Naive thymus-derived CD8-positive, alpha-beta T cell (primary cell): ENCODE measurements around the gene CUEDC1. TPM values are rescaled to one million over a fixed set of nuclear protein-coding genes. Genes with fewer than 3 reads are reported as not detected.

Source experiments
- ATAC-seq, 2 donors: fragments of 150-1000 bp; cut with Tn5 transposase in 1 of 2; sonication (Bioruptor Pico), chemical (Tn5 transposase) in 1 of 2; 1 replicate in 1 of 2; 2 replicates in 1 of 2; pipeline ENCODE4 v1.10.0; 2021; ENCODE audit warnings: mild to moderate bottlenecking in 2 of 2, moderate library complexity in 2 of 2
- POLR2A ChIA-PET: fragments of 350-600 bp; sonication (Branson Sonifier 250); formaldehyde crosslinking; loops from one replicate; lab custom pipeline; 2021; ENCODE audit warnings: antibody characterized with exemption; lab: Charles Lee
- DNase-seq, 10 donors: peaks; one replicate each; pipeline versions ENCODE4 v3.0.0 to v3.0.0-alpha.2; 2020 to 2022
- H3K27ac Mint-ChIP-seq, 10 donors: one replicate each; pipeline ENCODE4 v1.8.0; 2020 to 2022; ENCODE audit warnings: mild to moderate bottlenecking in 10 of 10, mixed read lengths in 10 of 10, moderate library complexity in 4 of 10, inconsistent platforms in 1 of 10
- H3K27me3 Mint-ChIP-seq, 5 donors: one replicate each; pipeline ENCODE4 v1.8.0; 2021 to 2022; ENCODE audit warnings: mixed read lengths in 5 of 5
- H3K36me3 Mint-ChIP-seq, 3 donors: one replicate each; pipeline ENCODE4 v1.8.0; 2020 to 2022; ENCODE audit warnings: mixed read lengths in 3 of 3, mild to moderate bottlenecking in 2 of 3, inconsistent platforms in 1 of 3
- H3K4me1 Mint-ChIP-seq, 4 donors: one replicate each; pipeline ENCODE4 v1.8.0; 2021 to 2022; ENCODE audit warnings: mixed read lengths in 4 of 4
- H3K4me3 Mint-ChIP-seq, 10 donors: one replicate each; pipeline ENCODE4 v1.8.0; 2020 to 2022; ENCODE audit warnings: mild to moderate bottlenecking in 10 of 10, mixed read lengths in 10 of 10, moderate library complexity in 6 of 10, inconsistent platforms in 1 of 10
- H3K9me3 Mint-ChIP-seq, 9 donors: one replicate each; pipeline ENCODE4 v1.8.0; 2020 to 2022; ENCODE audit warnings: mixed read lengths in 9 of 9, mild to moderate bottlenecking in 3 of 9, inconsistent platforms in 1 of 9, moderate library complexity in 1 of 9
- polyA plus RNA-seq, 3 donors: library from polyadenylated mRNA; unstranded; fragments of 300-500 nt; fragmentation: Illumina TruSeq; gene quantifications; one replicate each; pipeline ENCODE4 v1.2.3, GENCODE V29; 2021
- total RNA-seq, 8 experiments: library from RNA in 2 of 8; stranded (reverse) in 2 of 8; gene quantifications; one replicate each; pipeline ENCODE4 v1.2.3 and lab custom pipeline; 2021 to 2026

CUEDC1 gene
- total and polyA plus RNA-seq, 5 experiments from 2014 or later = 0.55 TPM; not detected in 4

- POLR2A ChIA-PET = interaction anchor here (0.6 kb wide), 1 partner anchor 661 kb away, joined by 4 read pairs; no protein-coding TSS in a partner anchor
- Mint-ChIP-seq H3K9me3 (no peaks in the 10 kb centered on the region), H3K4me3 (peak overlapping the region in 3 of 10 donors; percentile 3 to 48 (median 33)), H3K27ac (peak overlapping the region in 2 of 10 donors; percentile 3 to 22), H3K27me3 (no peaks in the 10 kb centered on the region), H3K36me3 (peaks cover 0 to 24% (median 0%) of the 10 kb centered on the region in 3 donors), H3K4me1 (peaks cover 0 to 7% (median 1%) of the 10 kb centered on the region in 4 donors)
- DNase-seq (no peak), ATAC-seq (no peak)
Measured at GRCh38 chr17:57834146-57834741, 121.0 kb downstream of the CUEDC1 start.

DNA sequence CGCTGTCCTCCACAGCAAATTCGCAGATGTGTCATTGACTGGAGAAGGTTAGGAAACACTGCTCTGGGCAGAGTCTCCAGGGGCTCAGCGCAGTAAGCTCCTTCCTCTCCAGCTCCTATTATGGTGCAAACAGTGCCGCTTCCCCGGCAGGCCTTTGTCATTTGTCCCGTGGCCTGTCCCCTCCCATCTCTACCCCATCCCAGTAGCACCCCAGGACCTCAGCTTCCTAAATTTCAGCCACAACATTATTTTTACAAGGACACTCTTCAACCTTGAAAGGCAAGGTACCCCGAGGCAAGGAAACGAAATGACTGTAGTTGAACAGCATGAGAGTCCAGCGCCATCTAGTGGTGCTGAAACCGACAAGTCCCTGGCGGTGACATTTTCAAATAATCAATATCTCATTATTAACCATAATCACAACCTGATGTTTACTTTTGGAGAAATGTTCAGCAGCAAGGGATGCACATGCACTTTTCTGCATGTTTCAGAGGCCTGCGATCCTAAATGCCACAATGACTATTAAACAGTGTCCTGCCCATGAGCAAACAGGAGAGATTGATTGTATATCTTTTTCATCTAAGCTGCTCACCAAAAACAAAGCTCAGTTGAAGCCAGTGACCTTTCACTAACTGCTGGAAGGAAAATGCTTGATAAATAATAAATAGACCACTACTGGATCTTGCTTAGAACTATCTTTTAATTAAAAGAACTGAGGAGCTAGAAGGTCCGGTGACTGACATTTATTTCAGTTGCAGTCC is 121.9 kb downstream of the CUEDC1 start:
- H3K27me3 Mint-ChIP-seq = no peaks in the 10 kb centered on the region
- H3K4me1 Mint-ChIP-seq = peaks cover 0 to 6% (median 1%) of the 10 kb centered on the region in 4 donors
- peak; percentile 86 to 90 for ATAC-seq
- no peak overlapping the region for H3K27ac Mint-ChIP-seq
- peak; percentile 38 to 83 (median 62) for DNase-seq
- H3K9me3 Mint-ChIP-seq = no peaks in the 10 kb centered on the region
- no peak overlapping the region for H3K4me3 Mint-ChIP-seq
- H3K36me3 Mint-ChIP-seq = peaks cover 0 to 15% (median 0%) of the 10 kb centered on the region in 3 donors
- POLR2A ChIA-PET = interaction anchor here (0.6 kb wide), 2 partner anchors 576 to 660 kb away, joined by 4 read pairs; no protein-coding TSS in a partner anchor

- Mint-ChIP-seq H3K27me3 (no peaks in the 10 kb centered on the region), H3K27ac (peak overlapping the region in 1 of 10 donors; percentile 10), H3K4me1 (peaks cover 0 to 6% (median 1%) of the 10 kb centered on the region in 4 donors), H3K36me3 (peaks cover 0 to 9% (median 0%) of the 10 kb centered on the region in 3 donors), H3K9me3 (no peaks in the 10 kb centered on the region), H3K4me3 (no peak overlapping the region)
- DNase-seq (no peak), ATAC-seq (peak; percentile 49)
- POLR2A ChIA-PET = interaction anchor here (0.6 kb wide), 1 partner anchor 576 kb away, joined by 4 read pairs; no protein-coding TSS in a partner anchor
Measured at GRCh38 chr17:57832314-57833178, 122.7 kb downstream of the CUEDC1 start.

DNA sequence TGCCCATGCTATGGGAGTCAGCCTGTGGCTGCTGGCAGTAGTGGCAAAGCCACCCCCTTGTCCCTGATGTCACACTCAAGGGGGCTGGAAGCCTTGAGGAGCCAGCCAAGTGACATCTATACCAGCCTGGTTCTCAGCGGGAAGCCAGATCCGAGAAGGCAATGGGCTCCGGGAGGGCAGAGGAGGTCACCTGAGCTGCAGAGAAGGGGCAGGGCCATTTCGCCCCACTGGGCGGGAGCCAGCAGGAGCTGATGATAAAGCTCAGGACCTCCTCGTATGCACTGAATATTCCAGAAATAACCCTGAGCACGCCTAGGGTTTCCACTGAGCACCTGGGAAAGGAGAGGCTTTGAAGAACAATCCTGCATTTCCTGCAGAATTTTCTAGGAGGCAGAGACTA is 124.3 kb downstream of the CUEDC1 start:
- POLR2A ChIA-PET = no interaction called here
- H3K36me3 Mint-ChIP-seq = no peaks in the 10 kb centered on the region
- H3K4me3 Mint-ChIP-seq = no peak overlapping the region
- H3K4me1 Mint-ChIP-seq = peaks cover 0 to 6% (median 1%) of the 10 kb centered on the region in 4 donors
- H3K27me3 Mint-ChIP-seq = no peaks in the 10 kb centered on the region
- ATAC-seq (no peak), DNase-seq (no peak)
- H3K27ac Mint-ChIP-seq = no peak overlapping the region
- no peaks in the 10 kb centered on the region for H3K9me3 Mint-ChIP-seq

- Mint-ChIP-seq H3K9me3 (no peaks in the 10 kb centered on the region), H3K27me3 (peaks cover 1 to 3% (median 3%) of the 10 kb centered on the region in 5 donors), H3K4me1 (peaks cover 0 to 2% (median 0%) of the 10 kb centered on the region in 4 donors), H3K27ac (peak overlapping the region in 1 of 10 donors; percentile 27), H3K4me3 (no peak overlapping the region), H3K36me3 (no peaks in the 10 kb centered on the region)
- ATAC-seq = no peak
- DNase-seq = no peak
- POLR2A ChIA-PET = no interaction called here
Measured at GRCh38 chr17:57823469-57824401, 131.5 kb downstream of the CUEDC1 start.

DNA sequence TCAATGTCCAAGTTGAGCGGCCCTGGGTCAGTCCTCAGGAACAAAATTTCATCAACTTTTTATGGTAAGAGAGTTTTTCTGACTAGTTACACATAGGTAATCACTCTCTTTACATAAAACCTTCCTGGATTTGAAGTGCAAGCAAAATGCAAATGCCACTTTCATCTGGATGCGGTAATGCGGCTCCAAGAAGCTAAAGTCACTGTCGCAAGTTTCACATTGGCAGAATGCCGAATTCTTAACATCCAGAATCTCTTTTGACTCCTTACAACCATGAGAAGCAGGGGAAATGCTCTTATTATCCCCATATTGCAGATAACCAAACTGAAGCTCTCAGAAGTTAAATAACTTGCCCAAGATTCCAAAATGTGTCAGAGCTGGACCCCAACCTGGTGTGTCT is 135.3 kb downstream of the CUEDC1 start:
- peak overlapping the region in 1 of 10 donors; percentile 51 for H3K27ac Mint-ChIP-seq
- ATAC-seq (no peak), DNase-seq (no peak)
- H3K27me3 Mint-ChIP-seq = peaks cover 6 to 35% (median 11%) of the 10 kb centered on the region in 5 donors
- H3K4me3 Mint-ChIP-seq = no peak overlapping the region
- no peaks in the 10 kb centered on the region for H3K4me1 Mint-ChIP-seq
- H3K36me3 Mint-ChIP-seq = no peaks in the 10 kb centered on the region
- POLR2A ChIA-PET = interaction anchor here (0.5 kb wide), 1 partner anchor 238 kb away, joined by 3 read pairs; no protein-coding TSS in a partner anchor
- no peaks in the 10 kb centered on the region for H3K9me3 Mint-ChIP-seq

DNA sequence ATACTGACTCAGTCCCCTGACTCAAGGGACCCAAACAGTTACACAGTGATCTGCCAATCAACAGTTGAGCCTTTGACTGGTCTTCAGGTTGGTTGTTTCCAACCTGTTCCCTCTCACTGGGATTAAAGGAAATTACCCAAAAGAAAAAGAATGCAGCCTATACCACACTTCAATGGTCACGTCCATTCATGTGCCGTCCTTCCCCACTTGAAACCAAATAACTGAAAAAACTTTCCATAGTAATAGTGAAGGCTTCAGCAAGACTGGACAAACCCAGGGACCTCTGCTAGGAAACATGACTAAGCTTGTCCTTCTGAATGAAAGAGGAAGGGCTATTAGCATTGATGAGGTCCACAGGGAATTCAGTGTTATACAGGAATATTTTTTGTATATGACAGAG is 135.9 kb downstream of the CUEDC1 start:
- no peak for DNase-seq
- H3K27me3 Mint-ChIP-seq = peaks cover 8 to 35% (median 16%) of the 10 kb centered on the region in 5 donors
- ATAC-seq = no peak
- POLR2A ChIA-PET = no interaction called here
- no peak overlapping the region for H3K27ac Mint-ChIP-seq
- H3K4me1 Mint-ChIP-seq = no peaks in the 10 kb centered on the region
- no peaks in the 10 kb centered on the region for H3K9me3 Mint-ChIP-seq
- no peak overlapping the region for H3K4me3 Mint-ChIP-seq
- H3K36me3 Mint-ChIP-seq = no peaks in the 10 kb centered on the region

- Mint-ChIP-seq H3K36me3 (no peaks in the 10 kb centered on the region), H3K4me3 (no peak overlapping the region), H3K9me3 (no peaks in the 10 kb centered on the region), H3K27me3 (peaks cover 8 to 35% (median 20%) of the 10 kb centered on the region in 5 donors), H3K4me1 (no peaks in the 10 kb centered on the region), H3K27ac (no peak overlapping the region)
- DNase-seq (no peak), ATAC-seq (no peak)
- POLR2A ChIA-PET = no interaction called here
Measured at GRCh38 chr17:57818066-57818465, 137.1 kb downstream of the CUEDC1 start.

- no peaks in the 10 kb centered on the region for H3K9me3 Mint-ChIP-seq
- no peak for DNase-seq
- no peaks in the 10 kb centered on the region for H3K4me1 Mint-ChIP-seq
- POLR2A ChIA-PET = no interaction called here
- H3K27me3 Mint-ChIP-seq = peaks cover 8 to 35% (median 22%) of the 10 kb centered on the region in 5 donors
- no peak overlapping the region for H3K4me3 Mint-ChIP-seq
- ATAC-seq = no peak
- no peaks in the 10 kb centered on the region for H3K36me3 Mint-ChIP-seq
- H3K27ac Mint-ChIP-seq = no peak overlapping the region
Measured at GRCh38 chr17:57817299-57817698, 137.9 kb downstream of the CUEDC1 start.

GRCh38 chr17:57814421-57814820 is 140.8 kb downstream of the CUEDC1 start:
- Mint-ChIP-seq H3K27ac (no peak overlapping the region), H3K4me1 (peaks cover 5 to 16% (median 14%) of the 10 kb centered on the region in 4 donors), H3K27me3 (peaks cover 27 to 60% (median 41%) of the 10 kb centered on the region in 5 donors), H3K4me3 (no peak overlapping the region), H3K9me3 (no peaks in the 10 kb centered on the region), H3K36me3 (no peaks in the 10 kb centered on the region)
- POLR2A ChIA-PET = no interaction called here
- ATAC-seq (no peak), DNase-seq (no peak)

DNA sequence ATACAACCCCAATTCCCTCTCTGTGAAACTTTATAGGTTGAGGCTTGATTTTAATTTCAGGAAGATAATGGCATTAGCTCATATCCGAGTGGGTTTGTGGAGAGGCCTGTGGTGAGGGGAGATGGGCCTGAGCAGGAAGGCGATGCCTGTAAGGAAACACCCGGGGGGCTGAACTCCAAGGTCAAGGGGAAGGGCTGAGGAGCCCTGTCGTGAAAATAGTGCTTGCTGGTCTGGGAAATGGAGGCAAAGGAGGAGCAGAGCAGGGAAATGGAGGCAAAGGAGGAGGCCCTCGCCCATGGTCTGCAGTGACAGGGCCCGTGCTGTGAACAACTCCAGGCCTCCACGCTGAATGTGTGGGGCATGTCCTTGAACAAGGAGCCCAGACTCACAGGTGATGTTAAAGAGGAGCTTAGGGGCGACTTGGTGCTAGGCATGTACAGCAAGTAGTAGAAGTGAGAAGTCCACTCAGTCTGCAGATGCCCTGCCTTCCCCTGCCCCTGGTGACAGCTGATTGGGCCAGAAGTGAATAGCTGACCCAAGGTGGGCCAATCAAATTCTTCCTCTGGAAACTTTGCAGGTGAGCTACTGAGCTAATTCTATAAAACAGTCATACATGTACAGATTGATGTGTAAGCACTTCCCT is 143.5 kb downstream of the CUEDC1 start:
- peaks cover 5 to 16% (median 14%) of the 10 kb centered on the region in 4 donors for H3K4me1 Mint-ChIP-seq
- peaks cover 31 to 58% (median 47%) of the 10 kb centered on the region in 5 donors for H3K27me3 Mint-ChIP-seq
- peak overlapping the region in 1 of 10 donors; percentile 61 for H3K4me3 Mint-ChIP-seq
- no peaks in the 10 kb centered on the region for H3K36me3 Mint-ChIP-seq
- ATAC-seq = no peak
- H3K9me3 Mint-ChIP-seq = no peaks in the 10 kb centered on the region
- H3K27ac Mint-ChIP-seq = peak overlapping the region in 2 of 10 donors; percentile 37 to 41
- POLR2A ChIA-PET = no interaction called here
- DNase-seq = no peak
